A673 (cell line): ENCODE data around the gene TMEM242. TPM values are rescaled to one million over a fixed set of nuclear protein-coding genes. Genes with fewer than 3 reads are reported as not detected.

Source experiments
- BruUV-seq: library from RNA; stranded (reverse); fragments of 400-500 nt; replicated peaks from 2 replicates; lab custom pipeline; 2021; lab: Mats Ljungman, UMichigan
- CTCF ChIA-PET: fragments of 300-600 bp; sonication (Branson Sonifier 250); formaldehyde crosslinking; loops from one replicate; lab custom pipeline; 2022; ENCODE audit warnings: antibody characterized with exemption; lab: Charles Lee
- POLR2A ChIA-PET: fragments of 300-600 bp; sonication (Branson Sonifier 250); formaldehyde crosslinking; loops from one replicate; lab custom pipeline; 2022; ENCODE audit warnings: antibody characterized with exemption; ENCODE audit not compliant: low non-redundant PET; lab: Charles Lee
- DNase-seq: peaks from one replicate; pipeline ENCODE4 v3.0.0-alpha.2; 2015; ENCODE audit warnings: low spot score
- H3K27ac ChIP-seq: fragments of 200-600 bp; sonication (generic); 2 replicates; pipeline ENCODE4 v1.5.1; 2016; ENCODE audit warnings: mixed run types, low read depth, mild to moderate bottlenecking, mixed read lengths, antibody characterized with exemption, low read length; ENCODE audit not compliant: poor library complexity, severe bottlenecking
- H3K27me3 ChIP-seq: fragments of 200-600 bp; sonication (generic); replicated peaks from 2 replicates; pipeline ENCODE4 v1.6.1; 2017; ENCODE audit warnings: mixed run types, low read depth, mild to moderate bottlenecking, mixed read lengths, antibody characterized with exemption, low read length; ENCODE audit not compliant: insufficient read depth, poor library complexity
- H3K36me3 ChIP-seq: fragments of 200-600 bp; sonication (generic); 2 replicates; pipeline ENCODE4 v1.6.1; 2016; ENCODE audit warnings: mixed run types, mild to moderate bottlenecking, mixed read lengths, antibody characterized with exemption, low read length; ENCODE audit not compliant: insufficient read depth, poor library complexity, severe bottlenecking
- H3K4me1 ChIP-seq: fragments of 200-600 bp; sonication (generic); 2 replicates; pipeline ENCODE4 v1.6.1; 2017; ENCODE audit warnings: mixed run types, mild to moderate bottlenecking, mixed read lengths, antibody characterized with exemption, low read length; ENCODE audit not compliant: insufficient read depth, poor library complexity, severe bottlenecking
- H3K4me3 ChIP-seq: fragments of 200-600 bp; sonication (generic); 2 replicates; pipeline ENCODE4 v1.5.1; 2016; ENCODE audit warnings: low read depth, mixed run types, mild to moderate bottlenecking, mixed read lengths, low read length; ENCODE audit not compliant: poor library complexity, severe bottlenecking
- H3K9me3 ChIP-seq: fragments of 200-600 bp; sonication (generic); 2 replicates; pipeline ENCODE4 v1.6.1; 2016; ENCODE audit warnings: mixed run types, low read depth, mild to moderate bottlenecking, mixed read lengths, antibody characterized with exemption, low read length; ENCODE audit not compliant: poor library complexity, severe bottlenecking
- CTCF ChIP-seq: fragments of 300-800, 200-600 bp; sonication (generic); conservative IDR thresholded peaks from 2 replicates; pipeline ENCODE4 v1.5.1; 2017; ENCODE audit warnings: low read depth, mild to moderate bottlenecking, antibody characterized with exemption, low read length, moderate library complexity, mixed read lengths
- EZH2 ChIP-seq: fragments of 200-600 bp; sonication (generic); IDR thresholded peaks from 2 replicates; pipeline ENCODE4 v1.6.1; 2017; ENCODE audit warnings: borderline replicate concordance, low read depth, mild to moderate bottlenecking, mixed read lengths, antibody characterized with exemption, low read length; ENCODE audit not compliant: poor library complexity, severe bottlenecking
- intact Hi-C: fragments of 100-400 bp; cut with micrococcal nuclease; formaldehyde crosslinking; loops from one replicate; pipeline ENCODE4 v1.10.0; 2022; ENCODE audit not compliant: unreplicated experiment
- total RNA-seq: library from RNA; stranded (reverse); gene quantifications from 2 replicates; pipeline ENCODE4 v1.2.3, GENCODE V29; 2021

The TMEM242 gene
- total RNA-seq, 1 experiment from 2014 or later, result 13.2 TPM

- no peak for DNase-seq
- Histone ChIP-seq H3K4me1 (no peaks in the 10 kb centered on the region), H3K36me3 (no peaks in the 10 kb centered on the region), H3K9me3 (peaks cover 4% of the 10 kb centered on the region), H3K4me3 (no peak overlapping the region), H3K27ac (no peak overlapping the region), H3K27me3 (no peaks in the 10 kb centered on the region)
- intact Hi-C loops, result no loop called here
- TF ChIP-seq CTCF, result no peak
- TF ChIP-seq EZH2, result no peak
- ChIA-PET CTCF (no interaction called here), POLR2A (no interaction called here)
- no TSS peak for BruUV-seq
These were observed 71.6 kb downstream of the TMEM242 start for GRCh38 chr6:157251586-157252247.

- Histone ChIP-seq H3K27me3 (no peaks in the 10 kb centered on the region), H3K27ac (no peak overlapping the region), H3K4me1 (peaks cover 2% of the 10 kb centered on the region), H3K9me3 (peaks cover 4% of the 10 kb centered on the region), H3K36me3 (no peaks in the 10 kb centered on the region), H3K4me3 (no peak overlapping the region)
- no TSS peak for BruUV-seq
- intact Hi-C loops, result no loop called here
- TF ChIP-seq CTCF (no peak), EZH2 (no peak)
- ChIA-PET CTCF (interaction anchor here (0.7 kb wide), 1 partner anchor 26 kb away, joined by 3 read pairs; no protein-coding TSS in a partner anchor), POLR2A (no interaction called here)
- no peak for DNase-seq
These were observed 73.5 kb downstream of the TMEM242 start for GRCh38 chr6:157249826-157250225.

- Histone ChIP-seq H3K36me3 (no peaks in the 10 kb centered on the region), H3K27ac (no peak overlapping the region), H3K9me3 (peaks cover 4% of the 10 kb centered on the region), H3K27me3 (no peaks in the 10 kb centered on the region), H3K4me1 (peaks cover 8% of the 10 kb centered on the region), H3K4me3 (no peak overlapping the region)
- no peak for DNase-seq
- intact Hi-C loops, result no loop called here
- no TSS peak for BruUV-seq
- POLR2A ChIA-PET, result no interaction called here
- CTCF ChIA-PET, result no interaction called here
- TF ChIP-seq CTCF (no peak), EZH2 (no peak)
These were observed 75.1 kb downstream of the TMEM242 start for GRCh38 chr6:157248264-157248663.
